HepG2 (cell line): ENCODE results near the gene KCNH6. TPM values are rescaled to one million over a fixed set of nuclear protein-coding genes. Genes with fewer than 3 reads are reported as not detected.

Experiments
- ATF4 ChIP-seq, 2 experiments: fragments of 450-650 bp in 1 of 2; sonication (generic) in 1 of 2; formaldehyde crosslinking; IDR thresholded peaks; 2 replicates each; pipeline versions ENCODE4 v1.5.0 to v1.8.0; 2020 to 2022; ENCODE audit warnings: mild to moderate bottlenecking in 1 of 2, missing genetic modification reagents in 1 of 2
- ATF7 ChIP-seq, 2 experiments: fragments of 450-650 bp in 1 of 2; sonication (generic) in 1 of 2; formaldehyde crosslinking in 1 of 2; IDR thresholded peaks; 2 replicates each; pipeline versions ENCODE4 v1.4.0 to v1.6.1; 2016 to 2020; ENCODE audit warnings: antibody characterized with exemption in 1 of 2, mild to moderate bottlenecking in 1 of 2, missing genetic modification reagents in 1 of 2
- CREB3 ChIP-seq: sonication (generic); formaldehyde crosslinking; IDR thresholded peaks from 2 replicates; pipeline ENCODE4 v1.5.0; 2020; ENCODE audit warnings: missing genetic modification reagents
- HDAC1 ChIP-seq: sonication (generic); formaldehyde crosslinking; IDR thresholded peaks from 2 replicates; pipeline ENCODE4 v1.5.1; 2020; ENCODE audit warnings: mild to moderate bottlenecking, missing genetic modification reagents
- HNRNPLL ChIP-seq: fragments of 200-400 bp; formaldehyde crosslinking; IDR thresholded peaks from 2 replicates; pipeline ENCODE4 v1.6.1; 2017; ENCODE audit warnings: mild to moderate bottlenecking, low read depth, low read length; ENCODE audit not compliant: poor library complexity, severe bottlenecking
- MTF2 ChIP-seq: sonication (generic); formaldehyde crosslinking; IDR thresholded peaks from 2 replicates; pipeline ENCODE4 v1.5.0; 2020; ENCODE audit warnings: missing genetic modification reagents, borderline replicate concordance
- PLSCR1 ChIP-seq: sonication (generic); formaldehyde crosslinking; IDR thresholded peaks from 2 replicates; pipeline ENCODE4 v1.5.0; 2020; ENCODE audit warnings: missing genetic modification reagents, mild to moderate bottlenecking, borderline replicate concordance
- PTBP1 ChIP-seq: fragments of 200-400 bp; formaldehyde crosslinking; IDR thresholded peaks from 2 replicates; pipeline ENCODE4 v1.6.1; 2018; ENCODE audit warnings: low read length, low read depth; ENCODE audit not compliant: poor library complexity, severe bottlenecking
- RAD21 ChIP-seq: fragments of 450-650 bp; formaldehyde crosslinking; IDR thresholded peaks from 2 replicates; pipeline ENCODE4 v1.5.0; 2020; ENCODE audit warnings: mild to moderate bottlenecking
- RBM39 ChIP-seq: fragments of 200-400 bp; formaldehyde crosslinking; IDR thresholded peaks from one replicate; pipeline ENCODE4 v1.6.1; 2018; ENCODE audit warnings: antibody characterized with exemption, mild to moderate bottlenecking, low read depth, low read length; ENCODE audit not compliant: poor library complexity, severe bottlenecking
- RELA ChIP-seq: sonication (generic); formaldehyde crosslinking; IDR thresholded peaks from 2 replicates; pipeline ENCODE4 v1.4.0; 2020; ENCODE audit warnings: missing genetic modification reagents
- RXRA ChIP-seq: sonication (generic); formaldehyde crosslinking; IDR thresholded peaks from 2 replicates; pipeline ENCODE4 v1.5.1; 2020; ENCODE audit warnings: missing genetic modification reagents
- SAFB2 ChIP-seq: sonication (generic); formaldehyde crosslinking; IDR thresholded peaks from 2 replicates; pipeline ENCODE4 v1.5.1; 2020; ENCODE audit warnings: missing genetic modification reagents, low read depth, mild to moderate bottlenecking, borderline replicate concordance
- SRY ChIP-seq: sonication (generic); formaldehyde crosslinking; IDR thresholded peaks from 2 replicates; pipeline ENCODE4 v1.8.0; 2022; ENCODE audit warnings: mild to moderate bottlenecking, missing genetic modification reagents
- SSRP1 ChIP-seq: IDR thresholded peaks from 2 replicates; pipeline ENCODE4 v1.6.1; 2016; ENCODE audit warnings: control low read depth
- TBL1XR1 ChIP-seq: fragments of 150-350 bp; IDR thresholded peaks from 2 replicates; pipeline ENCODE4 v1.6.1; 2014; ENCODE audit warnings: borderline replicate concordance, low read length; ENCODE audit not compliant: partially characterized antibody
- WIZ ChIP-seq: sonication (generic); formaldehyde crosslinking; IDR thresholded peaks from 2 replicates; pipeline ENCODE4 v1.5.1; 2020; ENCODE audit warnings: mild to moderate bottlenecking, missing genetic modification reagents
- ZFX ChIP-seq: sonication (generic); formaldehyde crosslinking; IDR thresholded peaks from 2 replicates; pipeline ENCODE4 v1.4.0; 2020; ENCODE audit warnings: mild to moderate bottlenecking, low read depth, missing genetic modification reagents, moderate library complexity
- ZNF577 ChIP-seq: sonication (generic); formaldehyde crosslinking; IDR thresholded peaks from 2 replicates; pipeline ENCODE4 v1.4.0; 2020; ENCODE audit warnings: mild to moderate bottlenecking, low read depth, missing genetic modification reagents, borderline replicate concordance
- ZNF737 ChIP-seq: sonication (generic); formaldehyde crosslinking; IDR thresholded peaks from 2 replicates; pipeline ENCODE4 v1.5.0; 2020; ENCODE audit warnings: missing genetic modification reagents, mild to moderate bottlenecking, borderline replicate concordance
- ZNF747 ChIP-seq: sonication (generic); formaldehyde crosslinking; IDR thresholded peaks from 2 replicates; pipeline ENCODE4 v1.8.1; 2023; ENCODE audit warnings: missing genetic modification reagents, mild to moderate bottlenecking, borderline replicate concordance
- ZNF83 ChIP-seq: sonication (generic); formaldehyde crosslinking; IDR thresholded peaks from 2 replicates; pipeline ENCODE4 v1.4.0; 2020; ENCODE audit warnings: missing genetic modification reagents, mild to moderate bottlenecking, borderline replicate concordance
- ZSCAN21 ChIP-seq: sonication (generic); formaldehyde crosslinking; IDR thresholded peaks from 2 replicates; pipeline ENCODE4 v1.8.0; 2022; ENCODE audit warnings: mild to moderate bottlenecking, missing genetic modification reagents, moderate library complexity, borderline replicate concordance
- polyA plus RNA-seq, 8 experiments: library from polyadenylated mRNA; depleted of rRNA in 3 of 8; stranded (reverse) in 7 of 8; unstranded in 1 of 8; fragments of >200 nt; fragmentation: Illumina TruSeq in 4 of 8; extraction: Trizol in 4 of 8; gene quantifications; 2 replicates each; pipeline versions ENCODE4 v1.2.1 to v1.2.3, GENCODE V29; 2011 to 2016; ENCODE audit warnings: low read depth in 4 of 8, missing spikeins in 1 of 8, mixed read lengths in 1 of 8; ENCODE audit not compliant: insufficient read depth in 1 of 8
- total RNA-seq, 5 experiments: library from RNA; depleted of rRNA; stranded (reverse); fragments of >200 nt; fragmentation: Illumina TruSeq; extraction: Trizol; gene quantifications; 2 replicates each; pipeline ENCODE4 v1.2.3, GENCODE V29; 2016; ENCODE audit warnings: low read depth in 1 of 5
- TF ChIP-seq, protein P1 (sequence below): sonication (generic); formaldehyde crosslinking; IDR thresholded peaks from 2 replicates; pipeline ENCODE4 v1.5.0; 2020; ENCODE audit warnings: mild to moderate bottlenecking, missing genetic modification reagents, moderate library complexity

Gene KCNH6
- total and polyA plus RNA-seq, 2 of the 13 experiments (the other 11 are each of a cell fraction or from before 2014, with no cell fraction given), result 0.05 to 0.18 TPM

DNA sequence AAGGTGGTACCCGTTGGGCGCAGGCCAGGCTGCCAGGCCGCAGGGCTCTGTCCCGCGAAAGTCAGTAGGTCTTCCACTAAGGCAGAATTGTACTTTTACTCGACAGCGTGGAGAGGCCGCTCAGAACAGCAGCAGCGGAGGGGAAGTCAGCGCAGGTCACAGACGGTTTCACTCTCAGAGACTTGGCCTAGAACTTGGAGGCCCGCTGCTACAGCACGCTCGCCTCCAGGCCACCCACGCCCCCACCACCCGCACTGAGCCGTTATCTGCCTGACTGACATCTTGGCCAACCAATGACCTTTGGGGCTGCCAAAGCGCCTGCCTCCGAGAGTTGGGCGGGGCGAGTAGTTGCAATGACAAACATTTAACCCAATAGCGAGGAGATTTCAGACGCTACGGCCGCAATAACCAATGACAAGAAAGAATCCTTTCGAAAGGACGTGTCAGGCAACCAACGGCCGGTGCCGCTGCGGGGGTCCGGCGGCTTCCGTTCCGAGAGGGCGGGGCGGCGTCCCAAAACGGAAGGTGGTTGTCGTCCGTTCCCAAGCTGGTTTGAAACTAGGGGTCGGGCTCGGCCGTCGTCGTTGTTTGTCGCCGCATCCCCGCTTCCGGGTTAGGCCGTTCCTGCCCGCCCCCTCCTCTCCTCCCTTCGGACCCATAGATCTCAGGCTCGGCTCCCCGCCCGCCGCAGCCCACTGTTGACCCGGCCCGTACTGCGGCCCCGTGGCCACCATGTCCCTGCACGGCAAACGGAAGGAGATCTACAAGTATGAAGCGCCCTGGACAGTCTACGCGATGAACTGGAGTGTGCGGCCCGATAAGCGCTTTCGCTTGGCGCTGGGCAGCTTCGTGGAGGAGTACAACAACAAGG is 27.0 kb downstream of the KCNH6 start, which contains the start of gene DCAF7 (continued):
- 0 out of 2 replicates have a peak, but pooled peaks have one; percentile 9 for TF ChIP-seq SSRP1 (CRISPR knock-in tag)
- TF ChIP-seq ZNF577 (CRISPR knock-in tag), result no peak
- TF ChIP-seq, protein P1, sequence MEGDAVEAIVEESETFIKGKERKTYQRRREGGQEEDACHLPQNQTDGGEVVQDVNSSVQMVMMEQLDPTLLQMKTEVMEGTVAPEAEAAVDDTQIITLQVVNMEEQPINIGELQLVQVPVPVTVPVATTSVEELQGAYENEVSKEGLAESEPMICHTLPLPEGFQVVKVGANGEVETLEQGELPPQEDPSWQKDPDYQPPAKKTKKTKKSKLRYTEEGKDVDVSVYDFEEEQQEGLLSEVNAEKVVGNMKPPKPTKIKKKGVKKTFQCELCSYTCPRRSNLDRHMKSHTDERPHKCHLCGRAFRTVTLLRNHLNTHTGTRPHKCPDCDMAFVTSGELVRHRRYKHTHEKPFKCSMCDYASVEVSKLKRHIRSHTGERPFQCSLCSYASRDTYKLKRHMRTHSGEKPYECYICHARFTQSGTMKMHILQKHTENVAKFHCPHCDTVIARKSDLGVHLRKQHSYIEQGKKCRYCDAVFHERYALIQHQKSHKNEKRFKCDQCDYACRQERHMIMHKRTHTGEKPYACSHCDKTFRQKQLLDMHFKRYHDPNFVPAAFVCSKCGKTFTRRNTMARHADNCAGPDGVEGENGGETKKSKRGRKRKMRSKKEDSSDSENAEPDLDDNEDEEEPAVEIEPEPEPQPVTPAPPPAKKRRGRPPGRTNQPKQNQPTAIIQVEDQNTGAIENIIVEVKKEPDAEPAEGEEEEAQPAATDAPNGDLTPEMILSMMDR, result peak; percentile 37
- TF ChIP-seq SRY (CRISPR knock-in tag), result peak; percentile 83
- peak; percentile 84 for TF ChIP-seq HNRNPLL
- peak; percentile 93 for TF ChIP-seq PTBP1
- no peak for TF ChIP-seq ZNF747 (CRISPR knock-in tag)
- peak; percentile 42 for TF ChIP-seq RAD21
- peak; percentile 44; the same call in 1 of the 2 replicates for TF ChIP-seq ZSCAN21 (CRISPR knock-in tag)
- TF ChIP-seq HDAC1 (CRISPR knock-in tag), result peak; percentile 87
- TF ChIP-seq ZNF83 (CRISPR knock-in tag), result peak; percentile 91
- TF ChIP-seq RXRA, result peak; percentile 91; the same call in 1 of the 2 replicates
- TF ChIP-seq MTF2 (CRISPR knock-in tag), result 0 out of 2 replicates have a peak, but pooled peaks have one; percentile 30
- peak; percentile 81 for TF ChIP-seq SAFB2 (CRISPR knock-in tag)
- peak; percentile 74 for TF ChIP-seq RBM39
- TF ChIP-seq ZNF737 (CRISPR knock-in tag), result no peak
- TF ChIP-seq RELA (CRISPR knock-in tag), result peak; percentile 41; the same call in 1 of the 2 replicates
- TF ChIP-seq ZFX (CRISPR knock-in tag), result peak; percentile 98
- peak; percentile 88 for TF ChIP-seq CREB3 (CRISPR knock-in tag)
- TF ChIP-seq TBL1XR1, result peak; percentile 89
- no peak for TF ChIP-seq PLSCR1 (CRISPR knock-in tag)
- no peak for TF ChIP-seq WIZ (CRISPR knock-in tag)
- TF ChIP-seq ATF4 (CRISPR knock-in tag; IDR thresholded peaks at IDR 0.05), result peak in 1 of 2 experiments; percentile 38; a peak in 2 of 4 replicates
- no peak for TF ChIP-seq ATF7 (IDR thresholded peaks at IDR 0.05)
- peak; percentile 75; the same call in 1 of the 2 replicates for TF ChIP-seq ATF7 (CRISPR knock-in tag; IDR thresholded peaks at IDR 0.05)
